Activated B cell treated with CpG ODN at 0.5 μM for 24 hours (primary cell): Measurements from ENCODE around the gene TBC1D22A. TPM values are rescaled to one million over a fixed set of nuclear protein-coding genes. Genes with fewer than 3 reads are reported as not detected.
"Not testable (repeated sequence)": the region's sequence is repeated elsewhere in the genome, so short reads cannot be mapped to it uniquely, and the experiment has no call there.

Experiments
- ATAC-seq: fragments of 200-7000 bp; cut with Tn5 transposase; one replicate; pipeline ENCODE4 v1.10.0; 2021; ENCODE audit warnings: low read depth, mild to moderate bottlenecking, moderate library complexity
- CTCF ChIA-PET: fragments of 350-600 bp; sonication (Branson Sonifier 250); formaldehyde crosslinking; loops from one replicate; lab custom pipeline; 2021; ENCODE audit warnings: antibody characterized with exemption; lab: Charles Lee
- POLR2A ChIA-PET: fragments of 350-600 bp; sonication (Branson Sonifier 250); formaldehyde crosslinking; loops from one replicate; lab custom pipeline; 2021; ENCODE audit warnings: antibody characterized with exemption; lab: Charles Lee
- DNase-seq: peaks from one replicate; pipeline ENCODE4 v3.0.0; 2022
- H3K27ac Mint-ChIP-seq: one replicate; pipeline ENCODE4 v1.8.0; 2020; ENCODE audit warnings: mixed read lengths
- H3K27me3 Mint-ChIP-seq: one replicate; pipeline ENCODE4 v1.8.0; 2021; ENCODE audit warnings: mixed read lengths
- H3K36me3 Mint-ChIP-seq: one replicate; pipeline ENCODE4 v1.8.0; 2021; ENCODE audit warnings: low read depth, mixed read lengths
- H3K4me1 Mint-ChIP-seq: one replicate; pipeline ENCODE4 v1.8.0; 2021; ENCODE audit warnings: mixed read lengths
- H3K4me3 Mint-ChIP-seq: one replicate; pipeline ENCODE4 v1.8.0; 2020; ENCODE audit warnings: mild to moderate bottlenecking, mixed read lengths
- H3K9me3 Mint-ChIP-seq: one replicate; pipeline ENCODE4 v1.8.0; 2020; ENCODE audit warnings: mixed read lengths
- CTCF ChIP-seq: fragments of 200-600 bp; IDR thresholded peaks from one replicate; pipeline ENCODE4 v1.8.0; 2022; ENCODE audit warnings: antibody characterized with exemption, mild to moderate bottlenecking
- intact Hi-C: fragments of 100-400 bp; cut with micrococcal nuclease; formaldehyde crosslinking; loops from one replicate; pipeline ENCODE4 v1.15.1; 2024
- total RNA-seq: library from RNA; stranded (reverse); gene quantifications from 2 replicates; pipeline ENCODE4 v1.2.3, GENCODE V29; 2022

Gene TBC1D22A
- total RNA-seq, 1 donor from 2014 or later = 85.9 TPM

GRCh38 chr22:47168441-47168840 lies 406.0 kb downstream of the TBC1D22A start:
- no peak overlapping the region for H3K4me3 Mint-ChIP-seq
- intact Hi-C loops = no loop called here
- H3K4me1 Mint-ChIP-seq = peaks cover 13% of the 10 kb centered on the region
- DNase-seq (no peak), ATAC-seq (no peak)
- TF ChIP-seq CTCF = no peak
- H3K27me3 Mint-ChIP-seq = no peaks in the 10 kb centered on the region
- peaks cover 52% of the 10 kb centered on the region for H3K36me3 Mint-ChIP-seq
- no peaks in the 10 kb centered on the region for H3K9me3 Mint-ChIP-seq
- POLR2A ChIA-PET = no interaction called here
- H3K27ac Mint-ChIP-seq = no peak overlapping the region
- CTCF ChIA-PET = no interaction called here

- Mint-ChIP-seq H3K9me3 (no peaks in the 10 kb centered on the region), H3K4me1 (peaks cover 13% of the 10 kb centered on the region), H3K4me3 (no peak overlapping the region), H3K27ac (no peak overlapping the region), H3K27me3 (no peaks in the 10 kb centered on the region), H3K36me3 (peaks cover 54% of the 10 kb centered on the region)
- intact Hi-C loops = no loop called here
- ATAC-seq (no peak), DNase-seq (no peak)
- CTCF ChIA-PET = no interaction called here
- TF ChIP-seq CTCF = no peak
- POLR2A ChIA-PET = no interaction called here
These were observed 406.7 kb downstream of the TBC1D22A start for GRCh38 chr22:47168900-47169800.

- intact Hi-C loops = no loop called here
- Mint-ChIP-seq H3K36me3 (peaks cover 52% of the 10 kb centered on the region), H3K9me3 (no peaks in the 10 kb centered on the region), H3K27me3 (no peaks in the 10 kb centered on the region), H3K4me3 (no peak overlapping the region), H3K27ac (no peak overlapping the region), H3K4me1 (peaks cover 7% of the 10 kb centered on the region)
- no peak for TF ChIP-seq CTCF
- POLR2A ChIA-PET = no interaction called here
- no peak for DNase-seq
- ATAC-seq = no peak
- CTCF ChIA-PET = no interaction called here
These were observed 407.3 kb downstream of the TBC1D22A start for GRCh38 chr22:47169801-47170140.

GRCh38 chr22:47170511-47171440 lies 408.3 kb downstream of the TBC1D22A start:
- H3K36me3 Mint-ChIP-seq = peaks cover 56% of the 10 kb centered on the region
- H3K9me3 Mint-ChIP-seq, intact Hi-C loops: not testable (repeated sequence)

GRCh38 chr22:47171441-47172221 lies 409.2 kb downstream of the TBC1D22A start:
- POLR2A ChIA-PET = no interaction called here
- Mint-ChIP-seq H3K27me3 (no peaks in the 10 kb centered on the region), H3K9me3 (no peaks in the 10 kb centered on the region), H3K4me1 (no peaks in the 10 kb centered on the region), H3K4me3 (no peak overlapping the region), H3K36me3 (peaks cover 54% of the 10 kb centered on the region), H3K27ac (no peak overlapping the region)
- DNase-seq (no peak), ATAC-seq (no peak)
- intact Hi-C loops = no loop called here
- TF ChIP-seq CTCF = no peak
- CTCF ChIA-PET = no interaction called here

More at GRCh38 chr22:47170511-47171440, 408.3 kb downstream of the TBC1D22A start:
- H3K4me1 Mint-ChIP-seq, H3K27ac Mint-ChIP-seq, CTCF ChIA-PET, H3K4me3 Mint-ChIP-seq, DNase-seq, H3K27me3 Mint-ChIP-seq, ATAC-seq, POLR2A ChIA-PET: not testable (repeated sequence)
